MCF 10A (cell line): ENCODE measurements around the gene MGAT5. TPM values are rescaled to one million over a fixed set of nuclear protein-coding genes. Genes with fewer than 3 reads are reported as not detected.

ENCODE experiments used
- BruUV-seq: library from RNA; stranded (reverse); fragments of 400-500 nt; replicated peaks from 2 replicates; lab custom pipeline; 2021; lab: Mats Ljungman, UMichigan
- CTCF ChIA-PET: fragments of 300-600 bp; sonication (Branson Sonifier 250); formaldehyde crosslinking; extraction: SDS; loops from one replicate; lab custom pipeline; 2021; ENCODE audit warnings: antibody characterized with exemption, inconsistent platforms; lab: Yijun Ruan, JAX
- POLR2A ChIA-PET: fragments of 300-600, 350-650 bp; sonication (Branson Sonifier 250); formaldehyde crosslinking; extraction: SDS; loops from one replicate; lab custom pipeline; 2020; ENCODE audit warnings: antibody characterized with exemption, inconsistent platforms; lab: Yijun Ruan, JAX
- DNase-seq: peaks from one replicate; pipeline ENCODE4 v3.0.0-alpha.2; 2018; ENCODE audit not compliant: unreplicated experiment
- H3K27ac Mint-ChIP-seq: one replicate; pipeline ENCODE4 v1.8.0; 2022; ENCODE audit warnings: mild to moderate bottlenecking, low read depth, mixed read lengths; ENCODE audit not compliant: unreplicated experiment
- H3K27me3 Mint-ChIP-seq: one replicate; pipeline ENCODE4 v1.8.0; 2022; ENCODE audit warnings: mixed read lengths; ENCODE audit not compliant: insufficient read depth, unreplicated experiment
- H3K36me3 Mint-ChIP-seq: one replicate; pipeline ENCODE4 v1.8.0; 2022; ENCODE audit warnings: mild to moderate bottlenecking, moderate library complexity, mixed read lengths; ENCODE audit not compliant: insufficient read depth, unreplicated experiment
- H3K4me1 Mint-ChIP-seq: one replicate; pipeline ENCODE4 v1.8.0; 2022; ENCODE audit warnings: mixed read lengths; ENCODE audit not compliant: insufficient read depth, unreplicated experiment
- H3K4me3 Mint-ChIP-seq: one replicate; pipeline ENCODE4 v1.8.0; 2022; ENCODE audit warnings: mild to moderate bottlenecking, moderate library complexity, mixed read lengths; ENCODE audit not compliant: unreplicated experiment
- H3K9me3 Mint-ChIP-seq: one replicate; pipeline ENCODE4 v1.8.0; 2022; ENCODE audit warnings: mixed read lengths; ENCODE audit not compliant: unreplicated experiment
- CTCF ChIP-seq: fragments of 200-600 bp; IDR thresholded peaks from one replicate; pipeline ENCODE4 v1.8.0; 2022; ENCODE audit warnings: antibody characterized with exemption, mild to moderate bottlenecking; ENCODE audit not compliant: unreplicated experiment
- intact Hi-C: fragments of 100-400 bp; cut with micrococcal nuclease; formaldehyde crosslinking; loops from 2 replicates; pipeline ENCODE4 v1.14.1; 2022
- total RNA-seq: library from RNA; stranded (reverse); gene quantifications from 2 replicates; pipeline ENCODE4 v1.2.3, GENCODE V29; 2022

MGAT5 gene
- total RNA-seq, 1 experiment from 2014 or later = 22.2 TPM

GRCh38 chr2:134337631-134338030 is 83.8 kb downstream of the MGAT5 start:
- no peaks in the 10 kb centered on the region for H3K27me3 Mint-ChIP-seq
- ChIA-PET CTCF (interaction anchor here (1.2 to 1.6 kb wide), 3 partner anchors 9 to 112 kb away, joined by 3 to 4 read pairs (median 3); no protein-coding TSS in a partner anchor), POLR2A (interaction anchor here (1.0 to 1.3 kb wide), 2 partner anchors 10 to 68 kb away, joined by 4 to 5 read pairs; no protein-coding TSS in a partner anchor)
- no peak overlapping the region for H3K4me3 Mint-ChIP-seq
- DNase-seq = no peak
- H3K27ac Mint-ChIP-seq = no peak overlapping the region
- no TSS peak for BruUV-seq
- intact Hi-C loops = no loop called here
- no peak for TF ChIP-seq CTCF
- no peaks in the 10 kb centered on the region for H3K9me3 Mint-ChIP-seq
- H3K4me1 Mint-ChIP-seq = no peaks in the 10 kb centered on the region
- no peaks in the 10 kb centered on the region for H3K36me3 Mint-ChIP-seq

- Mint-ChIP-seq H3K9me3 (no peaks in the 10 kb centered on the region), H3K27ac (no peak overlapping the region), H3K27me3 (no peaks in the 10 kb centered on the region), H3K4me1 (no peaks in the 10 kb centered on the region), H3K36me3 (no peaks in the 10 kb centered on the region), H3K4me3 (no peak overlapping the region)
- intact Hi-C loops = no loop called here
- CTCF ChIA-PET = interaction anchor here (1.2 to 1.6 kb wide), 2 partner anchors 74 to 111 kb away, joined by 3 read pairs; no protein-coding TSS in a partner anchor
- no peak for DNase-seq
- no peak for TF ChIP-seq CTCF
- POLR2A ChIA-PET = no interaction called here
- no TSS peak for BruUV-seq
Observed at GRCh38 chr2:134338208-134338607, 84.3 kb downstream of the MGAT5 start.

GRCh38 chr2:134341476-134341875 is 87.6 kb downstream of the MGAT5 start:
- Mint-ChIP-seq H3K36me3 (no peaks in the 10 kb centered on the region), H3K27ac (no peak overlapping the region), H3K27me3 (no peaks in the 10 kb centered on the region), H3K4me3 (no peak overlapping the region), H3K4me1 (no peaks in the 10 kb centered on the region), H3K9me3 (no peaks in the 10 kb centered on the region)
- DNase-seq = no peak
- no peak for TF ChIP-seq CTCF
- no TSS peak for BruUV-seq
- POLR2A ChIA-PET = no interaction called here
- CTCF ChIA-PET = interaction anchor here (1.1 kb wide), 1 partner anchor 70 kb away, joined by 3 read pairs; no protein-coding TSS in a partner anchor
- intact Hi-C loops = no loop called here

GRCh38 chr2:134344954-134345697 is 91.3 kb downstream of the MGAT5 start:
- H3K4me1 Mint-ChIP-seq = no peaks in the 10 kb centered on the region
- ChIA-PET CTCF (interaction anchor here (0.7 to 1.7 kb wide), 2 partner anchors 9 to 64 kb away, joined by 3 read pairs; no protein-coding TSS in a partner anchor), POLR2A (no interaction called here)
- no peaks in the 10 kb centered on the region for H3K9me3 Mint-ChIP-seq
- no peaks in the 10 kb centered on the region for H3K27me3 Mint-ChIP-seq
- intact Hi-C loops = no loop called here
- no TSS peak for BruUV-seq
- H3K27ac Mint-ChIP-seq = no peak overlapping the region
- H3K36me3 Mint-ChIP-seq = no peaks in the 10 kb centered on the region
- no peak for DNase-seq
- H3K4me3 Mint-ChIP-seq = no peak overlapping the region
- no peak for TF ChIP-seq CTCF
